SJCRH30 (cell line): Measurements from ENCODE around the gene KPNB1. TPM values are rescaled to one million over a fixed set of nuclear protein-coding genes. Genes with fewer than 3 reads are reported as not detected.

ENCODE experiments used
- DNase-seq, 2 experiments: peaks; one replicate each; pipeline ENCODE4 v3.0.0-alpha.2; 2015 to 2020
- H3K27ac ChIP-seq: fragments of 250-450 bp; sonication (Bioruptor Pico); 2 replicates; pipeline ENCODE4 v1.5.1; 2020; ENCODE audit warnings: mild to moderate bottlenecking, moderate library complexity
- H3K27me3 ChIP-seq: fragments of 250-450 bp; sonication (Bioruptor Pico); 2 replicates; pipeline ENCODE4 v1.5.1; 2020; ENCODE audit warnings: mild to moderate bottlenecking, moderate library complexity
- H3K36me3 ChIP-seq: fragments of 250-450 bp; sonication (Bioruptor Pico); 2 replicates; pipeline ENCODE4 v1.5.1; 2020; ENCODE audit warnings: mild to moderate bottlenecking, moderate library complexity
- H3K4me1 ChIP-seq: fragments of 250-450 bp; sonication (Bioruptor Pico); 2 replicates; pipeline ENCODE4 v1.5.1; 2020; ENCODE audit warnings: mild to moderate bottlenecking, moderate library complexity
- H3K4me3 ChIP-seq: fragments of 250-450 bp; sonication (Bioruptor Pico); 2 replicates; pipeline ENCODE4 v1.5.1; 2020; ENCODE audit warnings: mild to moderate bottlenecking, moderate library complexity
- H3K9me3 ChIP-seq: fragments of 250-450 bp; sonication (Bioruptor Pico); replicated peaks from 2 replicates; pipeline ENCODE4 v1.5.1; 2020; ENCODE audit warnings: mild to moderate bottlenecking, moderate library complexity
- total RNA-seq: library from RNA; depleted of rRNA; stranded (reverse); fragments of >200 nt; shearing (Covaris generic); gene quantifications from 2 replicates; pipeline ENCODE4 v1.2.3, GENCODE V29; 2014

KPNB1 gene
- total RNA-seq, 1 experiment from 2014 or later = 537 TPM

DNA sequence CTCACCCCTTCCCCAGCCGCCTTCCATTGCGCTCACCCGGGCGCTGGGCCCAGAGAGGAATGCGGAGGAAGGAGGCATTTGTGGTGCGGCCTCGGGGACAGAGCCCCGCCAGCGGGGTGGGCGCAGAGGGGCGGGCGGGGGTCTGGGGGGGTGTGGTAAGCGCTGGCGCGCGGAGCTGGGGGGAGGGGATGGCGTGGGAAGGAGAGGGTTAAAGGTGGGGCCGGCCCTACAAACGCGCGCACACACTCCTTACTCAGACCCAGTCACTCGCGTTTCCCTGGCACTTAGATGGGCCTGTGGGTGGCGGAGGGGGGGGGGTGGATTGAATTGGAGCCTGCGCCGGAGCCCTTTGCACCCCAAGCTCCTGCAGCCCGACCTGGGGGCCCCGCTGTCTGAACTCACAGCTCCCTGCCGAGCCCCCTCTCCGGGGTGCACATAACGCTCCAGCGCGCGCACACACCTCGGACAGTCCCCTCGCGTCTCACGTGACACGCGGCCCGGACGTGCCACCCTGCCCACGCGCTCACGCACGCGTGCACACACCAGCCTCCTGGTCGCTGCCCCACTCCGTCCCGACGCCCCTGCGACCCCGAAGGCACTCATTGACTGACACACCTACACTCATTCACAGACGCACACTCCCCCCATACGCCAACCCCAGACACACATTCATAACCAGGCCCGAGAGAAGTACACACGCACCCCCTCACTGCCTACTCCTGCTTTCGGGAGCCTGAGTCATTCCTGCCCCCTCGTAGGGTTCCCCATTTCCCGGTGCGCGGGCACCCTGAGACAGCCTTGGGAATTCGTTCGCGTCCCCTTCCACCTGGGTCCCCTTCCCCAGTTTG lies 45.1 kb downstream of the KPNB1 start:
- Histone ChIP-seq H3K9me3 (no peaks in the 10 kb centered on the region), H3K36me3 (no peaks in the 10 kb centered on the region), H3K27me3 (no peaks in the 10 kb centered on the region), H3K4me3 (peak overlapping the region; percentile 98), H3K27ac (peak overlapping the region; percentile 75), H3K4me1 (peaks cover 27% of the 10 kb centered on the region)
- DNase-seq = peak; percentile 46 to 59

DNA sequence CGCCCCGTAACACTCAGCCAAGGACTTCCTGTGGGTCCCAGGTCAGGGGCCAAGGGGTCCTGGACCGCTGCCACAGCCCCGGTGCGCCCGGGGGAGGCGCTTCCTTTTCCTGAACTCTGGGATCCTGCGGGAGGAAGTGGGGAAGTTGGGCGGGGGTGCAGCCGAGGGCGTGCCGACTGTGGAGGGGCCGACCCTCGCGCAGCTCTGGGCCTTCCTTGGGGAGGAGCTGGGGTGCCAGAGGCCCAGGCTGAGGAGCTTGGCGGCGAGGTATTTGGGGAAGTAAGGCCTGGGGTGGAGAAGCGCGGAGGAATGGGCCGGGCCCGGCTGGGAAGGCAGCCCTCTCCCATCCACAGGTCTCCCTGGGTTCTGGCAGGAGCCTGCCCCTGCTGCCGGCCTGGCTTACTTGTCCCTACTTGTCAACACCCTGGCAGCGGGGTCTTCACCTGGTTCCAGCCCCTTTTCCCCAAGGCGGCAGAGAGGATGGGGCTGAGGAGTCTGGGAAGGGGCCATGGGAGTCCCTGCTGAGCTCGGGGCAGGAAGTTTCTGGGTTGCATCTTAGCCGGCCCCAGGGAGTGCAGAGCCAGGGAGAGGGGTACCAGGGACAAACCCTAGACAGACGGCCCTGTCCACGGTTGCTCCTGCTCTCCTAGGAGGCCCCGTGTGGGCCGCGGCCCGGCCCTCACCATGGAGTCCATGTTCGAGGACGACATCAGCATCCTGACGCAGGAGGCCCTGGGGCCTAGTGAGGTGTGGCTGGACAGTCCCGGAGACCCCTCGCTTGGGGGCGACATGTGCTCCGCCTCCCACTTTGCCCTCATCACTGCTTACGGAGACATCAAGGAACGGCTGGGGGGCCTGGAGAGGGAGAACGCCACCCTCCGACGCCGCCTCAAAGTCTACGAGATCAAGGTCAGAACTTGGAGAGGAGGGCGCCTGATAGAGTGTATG lies 46.0 kb downstream of the KPNB1 start:
- Histone ChIP-seq H3K36me3 (no peaks in the 10 kb centered on the region), H3K27me3 (no peaks in the 10 kb centered on the region), H3K4me3 (peak overlapping the region; percentile 98), H3K27ac (no peak overlapping the region), H3K9me3 (no peaks in the 10 kb centered on the region), H3K4me1 (peaks cover 27% of the 10 kb centered on the region)
- DNase-seq = no peak

DNA sequence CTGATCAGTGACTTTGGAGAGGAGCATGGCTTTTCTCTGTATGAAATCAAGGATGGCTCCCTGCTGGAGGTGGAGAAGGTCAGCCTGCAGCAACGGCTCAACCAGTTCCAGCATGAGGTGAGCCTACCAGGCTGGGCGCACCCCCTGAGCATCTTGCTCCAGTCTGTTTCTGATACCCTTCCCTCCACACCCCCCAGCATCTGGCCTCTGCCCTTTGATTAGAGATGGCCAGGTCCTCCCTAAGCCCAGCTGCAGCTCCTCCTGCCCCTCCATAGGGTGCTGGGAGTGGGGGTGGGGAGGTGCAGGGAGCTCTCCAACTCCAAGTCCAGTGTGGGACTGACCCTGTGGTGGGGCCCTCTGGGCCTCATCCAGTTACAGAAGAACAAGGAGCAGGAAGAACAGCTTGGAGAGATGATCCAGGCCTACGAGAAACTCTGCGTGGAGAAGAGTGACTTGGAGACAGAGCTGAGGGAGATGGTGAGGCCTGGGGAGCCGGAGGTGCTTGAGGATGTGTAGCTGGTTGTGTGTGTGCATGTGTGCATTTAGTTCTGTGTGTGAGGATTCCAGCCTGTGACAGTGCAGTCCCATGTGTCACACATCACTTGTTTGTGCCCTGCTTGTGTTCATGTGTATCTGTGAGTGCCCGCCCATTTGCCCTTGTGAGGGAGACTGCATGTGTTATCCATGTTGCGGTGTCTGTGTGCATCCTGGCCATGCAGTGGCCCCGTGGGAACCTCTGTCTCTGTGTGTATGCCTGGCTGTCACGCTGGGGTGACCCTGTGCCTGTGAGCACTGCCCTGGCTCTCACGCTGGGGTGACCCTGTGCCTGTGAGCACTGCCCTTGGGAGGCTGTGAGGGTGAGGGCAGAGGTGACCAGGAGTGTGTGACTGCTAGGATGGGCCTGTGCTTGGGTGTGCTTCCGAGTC lies 47.3 kb downstream of the KPNB1 start:
- Histone ChIP-seq H3K9me3 (no peaks in the 10 kb centered on the region), H3K27me3 (no peaks in the 10 kb centered on the region), H3K4me1 (peaks cover 26% of the 10 kb centered on the region), H3K4me3 (no peak overlapping the region), H3K36me3 (no peaks in the 10 kb centered on the region), H3K27ac (no peak overlapping the region)
- DNase-seq = no peak

DNA sequence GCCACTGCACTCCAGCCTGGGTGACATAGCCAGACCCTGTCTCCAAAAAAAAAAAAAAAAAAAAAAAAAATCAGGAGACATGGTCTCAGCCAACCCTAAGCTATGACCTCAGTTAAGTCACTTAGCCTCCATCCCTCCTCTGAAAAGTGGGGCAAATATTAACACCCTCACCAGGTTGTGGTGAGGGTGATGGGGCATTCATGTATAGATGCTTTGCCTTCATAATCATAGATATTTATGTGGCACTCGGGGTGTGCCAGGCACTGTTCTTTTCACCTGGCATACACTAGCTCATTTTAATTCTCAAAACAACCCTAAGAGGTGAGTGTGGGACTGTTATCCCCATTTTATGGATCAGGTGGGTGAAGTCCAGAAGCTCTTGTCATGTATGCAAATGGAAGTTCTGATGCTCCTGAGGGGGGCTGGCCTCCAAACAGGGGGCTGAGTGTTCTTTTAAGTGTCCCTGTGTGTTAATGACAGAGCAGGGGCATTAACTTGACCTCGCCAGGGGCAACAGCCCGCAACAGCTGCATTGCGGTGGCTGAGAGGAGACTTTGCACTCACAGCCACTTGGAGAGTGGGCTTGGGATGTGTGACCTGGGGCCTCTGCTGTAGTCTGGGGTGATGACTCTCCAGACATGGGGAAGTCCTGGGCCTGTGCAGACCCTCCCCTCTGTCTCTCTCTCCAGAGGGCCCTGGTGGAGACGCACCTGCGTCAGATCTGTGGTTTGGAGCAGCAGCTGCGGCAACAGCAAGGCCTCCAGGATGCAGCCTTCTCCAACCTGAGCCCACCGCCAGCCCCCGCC lies 48.4 kb downstream of the KPNB1 start:
- H3K27me3 ChIP-seq = no peaks in the 10 kb centered on the region
- H3K4me1 ChIP-seq = peaks cover 14% of the 10 kb centered on the region
- H3K9me3 ChIP-seq = no peaks in the 10 kb centered on the region
- DNase-seq = peak in 1 of 2 experiments; percentile 56
- H3K4me3 ChIP-seq = no peak overlapping the region
- H3K27ac ChIP-seq = no peak overlapping the region
- no peaks in the 10 kb centered on the region for H3K36me3 ChIP-seq

DNA sequence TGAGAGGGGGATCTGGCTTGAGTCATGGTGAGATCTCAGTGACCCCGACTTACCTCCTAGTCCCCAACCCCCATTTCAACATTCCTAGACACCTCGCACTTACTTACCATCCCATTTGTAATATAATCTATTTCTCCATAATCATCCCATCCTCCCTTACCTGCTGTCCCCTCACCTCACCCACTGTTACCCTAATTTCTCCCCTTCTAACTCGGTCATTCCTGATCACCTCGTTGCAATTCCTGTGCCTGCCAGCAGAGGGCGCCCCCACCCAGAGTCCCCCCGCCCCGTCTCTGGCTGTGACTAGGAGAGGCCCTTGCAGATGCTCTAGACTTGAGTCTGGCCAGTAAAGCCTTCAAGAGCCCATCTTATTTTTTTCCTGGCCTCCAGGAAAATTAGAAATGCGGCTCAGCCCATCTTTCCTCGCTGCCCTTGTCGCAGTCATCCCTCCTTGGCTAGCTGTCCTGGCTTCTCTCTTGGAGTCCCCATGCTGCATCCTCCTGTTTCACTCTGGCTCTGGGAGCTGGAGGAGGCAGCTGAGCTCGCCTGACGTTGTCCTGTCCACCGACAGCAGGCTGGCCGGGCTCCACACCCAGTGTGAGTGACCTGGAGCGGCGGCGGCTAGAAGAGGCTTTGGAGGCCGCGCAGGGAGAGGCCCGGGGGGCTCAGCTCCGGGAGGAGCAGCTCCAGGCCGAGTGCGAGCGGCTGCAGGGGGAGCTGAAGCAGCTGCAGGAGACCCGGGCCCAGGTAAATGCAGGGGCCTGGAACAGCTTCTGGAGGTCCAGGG lies 49.2 kb downstream of the KPNB1 start:
- no peaks in the 10 kb centered on the region for H3K36me3 ChIP-seq
- DNase-seq = peak; percentile 64 to 81
- no peak overlapping the region for H3K4me3 ChIP-seq
- peaks cover 12% of the 10 kb centered on the region; the same call in 1 of the 2 replicates for H3K4me1 ChIP-seq
- H3K27ac ChIP-seq = no peak overlapping the region
- no peaks in the 10 kb centered on the region for H3K27me3 ChIP-seq
- H3K9me3 ChIP-seq = no peaks in the 10 kb centered on the region

DNA sequence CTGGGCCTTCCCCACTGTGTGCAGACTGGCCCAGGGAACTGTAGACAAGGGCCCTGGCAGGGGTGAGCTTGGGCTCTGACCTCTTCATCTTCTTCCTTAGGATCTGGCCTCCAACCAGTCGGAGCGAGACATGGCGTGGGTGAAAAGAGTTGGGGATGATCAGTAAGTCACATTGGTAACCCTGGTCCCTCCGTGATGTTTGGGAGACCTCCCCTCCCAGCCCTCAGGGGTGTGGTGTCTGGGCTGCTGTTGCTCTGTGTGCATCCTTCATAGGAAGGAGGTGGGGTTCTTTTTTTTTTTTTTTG lies 49.8 kb downstream of the KPNB1 start:
- H3K27me3 ChIP-seq = no peaks in the 10 kb centered on the region
- H3K9me3 ChIP-seq = no peaks in the 10 kb centered on the region
- no peak overlapping the region for H3K4me3 ChIP-seq
- H3K27ac ChIP-seq = no peak overlapping the region
- DNase-seq = no peak
- H3K36me3 ChIP-seq = no peaks in the 10 kb centered on the region
- peaks cover 12% of the 10 kb centered on the region; the same call in 1 of the 2 replicates for H3K4me1 ChIP-seq

DNA sequence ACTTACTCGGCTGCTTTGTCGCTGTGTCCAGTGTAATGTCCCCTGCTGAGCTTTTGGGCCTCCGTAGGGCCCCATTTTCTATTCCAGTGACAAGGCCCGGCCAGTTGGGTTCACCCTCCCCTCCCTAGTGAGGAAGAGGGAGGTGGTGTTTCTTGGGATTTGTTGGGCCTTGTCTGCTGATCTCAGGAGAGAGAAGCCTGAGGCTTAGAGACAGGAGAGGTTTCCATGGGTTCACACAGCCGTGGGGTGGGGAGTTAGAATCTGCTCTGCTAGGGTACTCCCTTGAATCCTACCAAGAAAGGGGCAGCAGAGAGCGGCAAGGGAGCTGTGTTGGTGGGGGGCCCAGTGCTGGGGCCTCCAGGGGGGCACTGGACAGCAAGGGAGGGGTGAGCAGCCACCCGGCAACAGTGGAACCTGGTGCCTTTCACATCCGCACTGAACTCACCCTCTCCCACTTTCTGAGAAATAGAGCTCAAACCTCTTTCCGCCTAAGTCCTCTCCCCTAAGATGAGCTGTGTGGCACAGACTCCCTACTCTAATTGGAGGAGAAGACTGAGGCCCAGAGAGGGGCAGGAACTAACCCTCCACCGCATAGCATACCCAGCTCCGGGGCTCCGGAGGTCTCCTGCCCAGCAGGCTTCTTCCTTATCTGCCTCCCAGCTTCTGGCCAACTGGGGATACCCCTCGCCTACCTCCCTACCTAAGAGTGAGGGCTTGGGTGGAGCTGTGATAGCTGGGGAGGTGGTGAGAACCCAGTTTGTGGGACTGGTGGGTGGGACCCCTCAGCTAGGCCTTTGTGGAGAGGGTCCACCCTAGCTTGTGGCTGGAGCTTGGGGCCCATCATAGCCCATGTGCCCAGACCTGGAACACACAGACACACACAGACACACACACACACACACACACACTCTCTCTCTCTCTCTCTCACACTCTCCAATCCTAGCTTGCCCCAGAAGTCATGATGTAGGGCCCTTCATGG lies 51.0 kb downstream of the KPNB1 start:
- H3K9me3 ChIP-seq = no peaks in the 10 kb centered on the region
- no peak overlapping the region for H3K4me3 ChIP-seq
- DNase-seq = no peak
- no peaks in the 10 kb centered on the region for H3K36me3 ChIP-seq
- no peaks in the 10 kb centered on the region for H3K27me3 ChIP-seq
- peaks cover 9% of the 10 kb centered on the region; the same call in 1 of the 2 replicates for H3K4me1 ChIP-seq
- H3K27ac ChIP-seq = no peak overlapping the region

DNA sequence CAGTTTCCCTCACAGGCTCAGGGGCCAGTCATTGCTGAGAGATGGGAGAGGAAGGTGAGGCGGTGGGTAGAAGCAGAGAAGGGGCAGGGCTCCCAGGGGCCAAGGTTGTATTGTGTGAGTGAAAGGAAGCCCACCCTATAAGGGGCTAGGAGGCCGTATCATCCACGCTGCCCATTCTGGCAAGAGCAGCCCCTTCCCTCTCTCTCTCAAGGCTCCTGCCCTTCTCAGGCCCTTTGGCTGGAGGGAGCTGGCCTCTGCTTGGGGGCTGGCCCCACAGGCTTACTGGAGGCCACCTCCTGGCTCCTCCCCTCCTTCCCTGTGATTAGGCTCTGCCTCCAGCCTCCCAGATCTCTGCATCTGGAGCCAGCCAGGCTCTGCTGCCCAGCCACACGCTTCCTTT lies 51.9 kb downstream of the KPNB1 start:
- Histone ChIP-seq H3K4me1 (peaks cover 16% of the 10 kb centered on the region), H3K9me3 (no peaks in the 10 kb centered on the region), H3K27me3 (no peaks in the 10 kb centered on the region), H3K36me3 (no peaks in the 10 kb centered on the region), H3K4me3 (no peak overlapping the region), H3K27ac (no peak overlapping the region)
- no peak for DNase-seq

DNA sequence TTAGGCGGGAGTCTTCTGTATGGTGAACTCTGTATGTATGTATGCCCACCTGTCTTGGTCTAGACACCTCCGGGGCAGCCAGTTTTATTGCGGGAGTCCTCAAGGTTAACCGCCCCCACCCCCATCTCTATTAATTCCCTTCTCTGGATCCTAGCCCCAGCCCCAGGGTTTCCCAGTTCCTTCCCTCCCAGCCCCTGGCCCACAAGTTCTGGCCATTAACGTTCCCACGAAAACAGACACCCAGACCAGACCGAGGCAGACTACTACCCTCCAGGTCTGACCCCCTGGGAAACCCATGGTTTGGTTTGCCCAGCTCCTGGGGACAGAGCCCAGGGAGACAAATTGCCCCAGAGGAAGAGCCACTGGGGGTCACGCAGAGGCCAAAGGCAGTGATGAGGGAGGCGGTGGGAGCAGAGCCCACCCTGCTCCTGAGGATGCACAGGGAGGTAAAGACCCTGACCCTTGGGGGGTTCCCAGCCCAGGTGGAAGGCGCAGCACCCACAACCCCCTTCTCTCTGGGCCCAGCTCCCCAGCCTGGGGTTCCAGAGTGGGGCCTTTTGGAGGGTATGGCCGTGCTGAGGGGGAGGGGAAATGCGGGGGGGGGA lies 52.8 kb downstream of the KPNB1 start:
- H3K9me3 ChIP-seq = no peaks in the 10 kb centered on the region
- no peak overlapping the region for H3K4me3 ChIP-seq
- H3K4me1 ChIP-seq = peaks cover 24% of the 10 kb centered on the region
- no peaks in the 10 kb centered on the region for H3K36me3 ChIP-seq
- no peak for DNase-seq
- no peak overlapping the region for H3K27ac ChIP-seq
- H3K27me3 ChIP-seq = no peaks in the 10 kb centered on the region

DNA sequence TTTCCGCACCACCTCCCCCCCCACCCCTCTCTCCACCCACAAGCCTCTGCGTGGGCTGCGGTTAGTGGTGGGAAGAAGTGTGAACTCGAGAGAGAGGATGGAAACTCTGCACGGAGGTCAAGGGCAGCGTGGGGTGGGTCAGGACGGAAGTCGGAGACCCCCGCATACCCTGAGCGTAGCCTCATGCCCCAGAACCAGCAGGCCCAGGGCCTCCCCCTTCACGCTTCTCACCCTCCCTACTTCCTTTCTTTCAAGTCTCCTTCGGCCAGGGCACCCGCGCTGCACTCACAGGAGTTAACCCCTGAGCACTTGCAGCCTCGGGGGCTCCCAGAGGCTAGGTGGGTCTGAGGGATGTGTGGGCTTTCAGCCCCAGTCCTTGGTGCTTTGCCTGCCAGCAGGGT lies 53.5 kb downstream of the KPNB1 start:
- no peak for DNase-seq
- Histone ChIP-seq H3K36me3 (no peaks in the 10 kb centered on the region), H3K9me3 (no peaks in the 10 kb centered on the region), H3K4me1 (peaks cover 26% of the 10 kb centered on the region), H3K4me3 (no peak overlapping the region), H3K27ac (no peak overlapping the region), H3K27me3 (no peaks in the 10 kb centered on the region)

DNA sequence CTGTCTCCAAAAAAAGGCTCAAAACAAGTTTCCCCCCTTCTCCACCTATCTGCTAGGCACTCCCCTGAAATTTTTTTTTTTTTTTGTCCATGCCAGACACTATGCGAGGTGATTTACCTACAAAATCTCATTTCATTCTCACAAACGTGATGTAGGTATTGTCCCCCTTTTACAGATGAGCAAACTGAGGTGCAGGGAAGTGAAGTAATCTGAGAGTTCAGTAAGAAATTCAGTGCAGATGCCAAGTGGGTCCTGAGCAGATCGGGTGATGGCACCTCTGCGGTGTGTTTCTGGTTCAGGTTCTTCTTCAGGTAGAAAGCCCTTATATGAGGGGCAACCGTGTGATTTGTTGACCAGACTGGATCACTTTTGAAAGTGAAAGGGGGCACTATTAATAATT lies 54.0 kb downstream of the KPNB1 start:
- Histone ChIP-seq H3K9me3 (no peaks in the 10 kb centered on the region), H3K27me3 (no peaks in the 10 kb centered on the region), H3K4me3 (no peak overlapping the region), H3K4me1 (peaks cover 24% of the 10 kb centered on the region), H3K36me3 (no peaks in the 10 kb centered on the region), H3K27ac (no peak overlapping the region)
- DNase-seq = no peak

DNA sequence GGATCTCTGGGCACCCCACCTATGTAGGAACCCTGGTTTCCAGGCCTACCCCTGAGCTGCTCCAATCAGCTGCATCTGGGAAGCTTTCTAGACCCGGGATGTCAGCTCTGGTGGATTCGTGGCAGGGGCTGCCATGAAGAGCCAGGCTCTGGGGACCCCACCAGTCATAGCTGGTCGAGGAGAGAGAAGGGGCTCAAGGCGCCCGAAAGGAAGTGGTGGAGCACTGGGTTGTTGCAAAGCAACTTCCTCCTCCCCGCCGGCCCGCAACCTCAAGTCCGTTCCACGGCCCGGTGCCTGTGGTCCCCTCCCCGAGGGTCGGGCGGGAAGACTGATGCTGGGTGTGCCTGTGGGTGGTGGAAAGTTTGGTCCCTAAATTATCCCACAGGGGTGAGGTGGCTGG lies 54.4 kb downstream of the KPNB1 start:
- no peak overlapping the region for H3K4me3 ChIP-seq
- no peak overlapping the region for H3K27ac ChIP-seq
- H3K27me3 ChIP-seq = no peaks in the 10 kb centered on the region
- peaks cover 23% of the 10 kb centered on the region for H3K4me1 ChIP-seq
- H3K36me3 ChIP-seq = no peaks in the 10 kb centered on the region
- no peak for DNase-seq
- H3K9me3 ChIP-seq = no peaks in the 10 kb centered on the region
